LNCaP clone FGC (cell line): ENCODE data around the gene CDC45.
"Not testable (repeated sequence)": the region's sequence is repeated elsewhere in the genome, so short reads cannot be mapped to it uniquely, and the experiment has no call there.

Source experiments
- DNase-seq: peaks from one replicate; pipeline ENCODE4 v3.0.0-alpha.2; 2011; ENCODE audit warnings: low read depth
- H3K4me3 ChIP-seq: 2 replicates; pipeline ENCODE4 v1.5.1; 2011; ENCODE audit warnings: mild to moderate bottlenecking, low read depth, low read length, control low read depth
- TF ChIP-seq, protein P1 (sequence below): IDR thresholded peaks from 2 replicates; pipeline ENCODE4 v1.5.1; 2012; ENCODE audit warnings: mild to moderate bottlenecking; ENCODE audit not compliant: control insufficient read depth, insufficient read depth; ENCODE audit errors: extremely low read depth

CDC45 gene

DNA sequence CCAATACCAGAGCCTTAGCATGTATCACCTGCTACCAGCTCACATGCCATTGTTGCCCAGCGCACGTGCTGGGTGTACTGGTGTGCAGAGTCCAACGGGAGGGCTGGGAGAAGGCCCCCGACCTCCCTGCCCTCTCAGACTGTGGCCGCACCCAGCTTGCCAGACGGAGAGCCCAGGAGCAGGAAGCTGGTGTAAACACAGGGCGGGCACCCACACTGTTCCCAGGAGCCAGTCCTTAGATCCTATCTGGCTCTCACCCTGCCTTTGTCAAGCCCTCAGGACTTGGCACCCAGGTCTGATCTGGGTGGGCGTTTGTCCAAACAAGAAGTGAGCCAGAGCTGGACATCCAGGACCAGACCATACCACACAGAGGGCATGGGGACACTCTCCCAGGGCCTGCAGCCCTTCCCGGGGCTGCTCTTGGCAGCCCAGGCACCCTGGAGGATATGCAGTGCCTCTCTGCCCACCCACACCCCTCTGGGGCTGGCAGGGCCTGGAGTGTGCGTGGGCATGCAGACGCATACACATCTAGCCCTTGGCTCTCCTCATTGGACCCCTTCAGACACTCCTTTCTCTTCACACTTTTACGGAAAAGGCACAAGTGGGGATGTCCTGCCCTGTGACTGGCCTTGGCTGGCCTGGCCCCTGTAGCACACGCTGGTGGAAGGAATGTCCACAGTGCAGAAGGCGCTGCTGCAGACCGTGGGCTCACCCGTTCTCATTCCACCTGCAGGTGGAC lies 64.4 kb downstream of the CDC45 start:
- H3K4me3 ChIP-seq: no peak overlapping the region

GRCh38 chr22:19545935-19546207 lies 66.2 kb downstream of the CDC45 start:
- no peak overlapping the region for H3K4me3 ChIP-seq
- DNase-seq: no peak
- TF ChIP-seq, protein P1, sequence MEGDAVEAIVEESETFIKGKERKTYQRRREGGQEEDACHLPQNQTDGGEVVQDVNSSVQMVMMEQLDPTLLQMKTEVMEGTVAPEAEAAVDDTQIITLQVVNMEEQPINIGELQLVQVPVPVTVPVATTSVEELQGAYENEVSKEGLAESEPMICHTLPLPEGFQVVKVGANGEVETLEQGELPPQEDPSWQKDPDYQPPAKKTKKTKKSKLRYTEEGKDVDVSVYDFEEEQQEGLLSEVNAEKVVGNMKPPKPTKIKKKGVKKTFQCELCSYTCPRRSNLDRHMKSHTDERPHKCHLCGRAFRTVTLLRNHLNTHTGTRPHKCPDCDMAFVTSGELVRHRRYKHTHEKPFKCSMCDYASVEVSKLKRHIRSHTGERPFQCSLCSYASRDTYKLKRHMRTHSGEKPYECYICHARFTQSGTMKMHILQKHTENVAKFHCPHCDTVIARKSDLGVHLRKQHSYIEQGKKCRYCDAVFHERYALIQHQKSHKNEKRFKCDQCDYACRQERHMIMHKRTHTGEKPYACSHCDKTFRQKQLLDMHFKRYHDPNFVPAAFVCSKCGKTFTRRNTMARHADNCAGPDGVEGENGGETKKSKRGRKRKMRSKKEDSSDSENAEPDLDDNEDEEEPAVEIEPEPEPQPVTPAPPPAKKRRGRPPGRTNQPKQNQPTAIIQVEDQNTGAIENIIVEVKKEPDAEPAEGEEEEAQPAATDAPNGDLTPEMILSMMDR: no peak

More for the DNA sequence above, 64.4 kb downstream of the CDC45 start:
- TF ChIP-seq, protein P1: no peak
- DNase-seq: no peak

DNA sequence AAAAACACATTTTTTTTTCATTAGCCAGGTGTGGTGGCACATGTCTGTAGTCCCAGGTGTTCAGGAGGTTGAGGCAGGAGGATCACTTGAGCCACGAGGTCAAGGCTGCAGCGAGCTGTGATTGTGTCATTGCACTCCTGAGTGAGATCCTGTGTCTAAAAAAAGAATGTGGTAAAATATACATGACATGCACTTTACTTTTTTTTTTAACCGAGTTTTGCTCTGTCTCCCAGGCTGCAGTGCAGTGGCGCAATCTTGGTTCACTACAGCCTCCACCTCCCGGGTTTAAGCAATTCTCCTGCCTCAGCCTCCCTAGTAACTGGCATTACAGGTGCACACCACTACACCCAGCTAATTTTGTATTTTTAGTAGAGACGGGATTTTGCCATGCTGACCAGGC lies 67.0 kb downstream of the CDC45 start:
- no peak for DNase-seq
- TF ChIP-seq, protein P1: no peak
- H3K4me3 ChIP-seq: no peak overlapping the region

- no peak overlapping the region for H3K4me3 ChIP-seq
- DNase-seq: no peak
- TF ChIP-seq, protein P1: no peak
Observed at GRCh38 chr22:19547620-19548019, 67.9 kb downstream of the CDC45 start.

GRCh38 chr22:19548427-19548826 lies 68.7 kb downstream of the CDC45 start:
- not testable (repeated sequence) for DNase-seq, H3K4me3 ChIP-seq

DNA sequence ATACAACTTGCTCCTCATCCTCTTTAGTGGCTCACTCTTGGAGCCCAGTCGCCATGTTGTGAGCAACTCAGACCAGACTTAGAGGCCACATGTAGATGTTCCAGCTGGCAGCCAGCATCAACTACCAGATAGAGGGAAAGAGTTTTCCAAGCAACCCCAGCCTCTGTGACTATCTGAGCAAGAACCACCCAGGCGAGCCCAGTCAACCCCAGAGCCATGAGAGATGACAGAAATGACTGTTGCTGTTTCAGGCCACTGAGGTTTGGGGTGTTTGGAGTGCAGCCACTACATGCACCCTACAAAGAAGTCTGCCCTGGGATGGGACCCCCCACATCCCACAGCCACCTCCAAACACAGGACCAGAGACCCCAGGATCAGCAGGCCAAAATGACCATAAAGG lies 69.2 kb downstream of the CDC45 start:
- no peak for DNase-seq
- H3K4me3 ChIP-seq: no peak overlapping the region
- TF ChIP-seq, protein P1: no peak

DNA sequence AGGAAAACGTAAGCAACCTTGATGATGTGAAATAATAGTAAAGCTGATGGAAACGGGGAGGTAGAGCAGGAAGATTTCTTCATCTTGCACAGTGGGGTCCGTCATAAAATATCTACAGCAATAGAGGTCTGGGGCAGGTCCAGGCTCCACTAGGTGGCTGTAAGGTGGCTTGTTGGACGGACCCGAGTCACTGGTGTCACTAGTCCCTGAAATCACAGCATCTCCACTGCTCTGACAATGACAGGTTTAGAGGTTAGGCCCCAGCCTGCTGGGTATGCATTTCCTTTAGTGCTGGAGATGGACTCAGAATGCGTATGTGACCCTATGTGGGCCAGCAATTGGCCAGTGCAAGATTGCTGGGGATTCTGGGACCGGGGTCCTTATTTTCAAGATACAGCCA lies 69.7 kb downstream of the CDC45 start:
- H3K4me3 ChIP-seq: no peak overlapping the region
- TF ChIP-seq, protein P1: no peak
- DNase-seq: no peak
